Type B pancreatic cell (in vitro differentiated cells): ENCODE data around the gene DHRS2. TPM values are rescaled to one million over a fixed set of nuclear protein-coding genes. Genes with fewer than 3 reads are reported as not detected.

Source experiments
- DNase-seq: peaks from one replicate; pipeline ENCODE4 v3.0.0; 2021; ENCODE audit warnings: mixed read lengths; ENCODE audit not compliant: unreplicated experiment; ENCODE audit errors: extremely low spot score
- H3K27ac Mint-ChIP-seq: 2 replicates; pipeline ENCODE4 v1.8.0; 2021; ENCODE audit warnings: mild to moderate bottlenecking, mixed read lengths
- H3K27me3 Mint-ChIP-seq: 2 replicates; pipeline ENCODE4 v1.8.0; 2021; ENCODE audit warnings: mixed read lengths
- H3K36me3 Mint-ChIP-seq: 2 replicates; pipeline ENCODE4 v1.8.0; 2021; ENCODE audit warnings: mixed read lengths
- H3K4me1 Mint-ChIP-seq: one replicate; pipeline ENCODE4 v1.8.0; 2021; ENCODE audit warnings: mixed read lengths; ENCODE audit not compliant: unreplicated experiment
- H3K4me3 Mint-ChIP-seq: 2 replicates; pipeline ENCODE4 v1.8.0; 2021; ENCODE audit warnings: mild to moderate bottlenecking, mixed read lengths
- H3K9me3 Mint-ChIP-seq: 2 replicates; pipeline ENCODE4 v1.8.0; 2021; ENCODE audit warnings: mixed read lengths
- CTCF ChIP-seq: fragments of 200-600 bp; sonication (generic); conservative IDR thresholded peaks from 2 replicates; pipeline ENCODE4 v1.5.0; 2021; ENCODE audit warnings: antibody characterized with exemption, mild to moderate bottlenecking
- total RNA-seq: library from RNA; stranded (reverse); gene quantifications from 2 replicates; pipeline ENCODE4 v1.2.1, GENCODE V29; 2021; ENCODE audit warnings: low replicate concordance

DHRS2 gene
- total RNA-seq, 1 donor from 2014 or later: 1.4 TPM

GRCh38 chr14:23620177-23620702, 15.9 kb upstream of the DHRS2 start:
- H3K4me1 Mint-ChIP-seq: no peaks in the 10 kb centered on the region
- no peaks in the 10 kb centered on the region for H3K9me3 Mint-ChIP-seq
- no peak for DNase-seq
- TF ChIP-seq CTCF: no peak
- H3K27me3 Mint-ChIP-seq: peaks cover 19% of the 10 kb centered on the region
- H3K27ac Mint-ChIP-seq: no peak overlapping the region
- no peaks in the 10 kb centered on the region for H3K36me3 Mint-ChIP-seq
- no peak overlapping the region for H3K4me3 Mint-ChIP-seq

GRCh38 chr14:23621204-23621931, 14.8 kb upstream of the DHRS2 start:
- H3K4me1 Mint-ChIP-seq: no peaks in the 10 kb centered on the region
- no peak overlapping the region for H3K4me3 Mint-ChIP-seq
- no peak for DNase-seq
- H3K27ac Mint-ChIP-seq: no peak overlapping the region
- no peaks in the 10 kb centered on the region for H3K9me3 Mint-ChIP-seq
- H3K36me3 Mint-ChIP-seq: no peaks in the 10 kb centered on the region
- H3K27me3 Mint-ChIP-seq: peaks cover 19% of the 10 kb centered on the region
- TF ChIP-seq CTCF: no peak

GRCh38 chr14:23621932-23622730, 14.0 kb upstream of the DHRS2 start:
- no peak for DNase-seq
- TF ChIP-seq CTCF: no peak
- Mint-ChIP-seq H3K27ac (no peak overlapping the region), H3K9me3 (no peaks in the 10 kb centered on the region), H3K4me3 (no peak overlapping the region), H3K36me3 (no peaks in the 10 kb centered on the region), H3K27me3 (peaks cover 19% of the 10 kb centered on the region), H3K4me1 (no peaks in the 10 kb centered on the region)

- Mint-ChIP-seq H3K27me3 (peaks cover 19% of the 10 kb centered on the region), H3K4me1 (no peaks in the 10 kb centered on the region), H3K4me3 (no peak overlapping the region), H3K9me3 (no peaks in the 10 kb centered on the region), H3K36me3 (no peaks in the 10 kb centered on the region), H3K27ac (no peak overlapping the region)
- no peak for DNase-seq
- no peak for TF ChIP-seq CTCF
Measured at GRCh38 chr14:23622990-23623389, 13.2 kb upstream of the DHRS2 start.

GRCh38 chr14:23623962-23624361, 12.2 kb upstream of the DHRS2 start:
- no peaks in the 10 kb centered on the region for H3K9me3 Mint-ChIP-seq
- no peaks in the 10 kb centered on the region for H3K36me3 Mint-ChIP-seq
- TF ChIP-seq CTCF: no peak
- H3K4me1 Mint-ChIP-seq: no peaks in the 10 kb centered on the region
- no peak overlapping the region for H3K27ac Mint-ChIP-seq
- no peak for DNase-seq
- H3K27me3 Mint-ChIP-seq: peaks cover 10% of the 10 kb centered on the region
- no peak overlapping the region for H3K4me3 Mint-ChIP-seq
